Spleen (tissue), 3 donors: ENCODE measurements around the gene RIPK4.

Experiments
- POLR2A ChIP-seq, 3 donors: fragments of 450-650 bp; IDR thresholded peaks; one replicate each; pipeline ENCODE4 v1.5.1; 2017; ENCODE audit warnings: antibody characterized with exemption in 3 of 3, mild to moderate bottlenecking in 1 of 3
- POLR2AphosphoS5 ChIP-seq, 3 donors: sonication (generic); formaldehyde crosslinking; IDR thresholded peaks; one replicate each; pipeline ENCODE4 v1.5.1; 2017; ENCODE audit warnings: antibody characterized with exemption in 3 of 3

DNA sequence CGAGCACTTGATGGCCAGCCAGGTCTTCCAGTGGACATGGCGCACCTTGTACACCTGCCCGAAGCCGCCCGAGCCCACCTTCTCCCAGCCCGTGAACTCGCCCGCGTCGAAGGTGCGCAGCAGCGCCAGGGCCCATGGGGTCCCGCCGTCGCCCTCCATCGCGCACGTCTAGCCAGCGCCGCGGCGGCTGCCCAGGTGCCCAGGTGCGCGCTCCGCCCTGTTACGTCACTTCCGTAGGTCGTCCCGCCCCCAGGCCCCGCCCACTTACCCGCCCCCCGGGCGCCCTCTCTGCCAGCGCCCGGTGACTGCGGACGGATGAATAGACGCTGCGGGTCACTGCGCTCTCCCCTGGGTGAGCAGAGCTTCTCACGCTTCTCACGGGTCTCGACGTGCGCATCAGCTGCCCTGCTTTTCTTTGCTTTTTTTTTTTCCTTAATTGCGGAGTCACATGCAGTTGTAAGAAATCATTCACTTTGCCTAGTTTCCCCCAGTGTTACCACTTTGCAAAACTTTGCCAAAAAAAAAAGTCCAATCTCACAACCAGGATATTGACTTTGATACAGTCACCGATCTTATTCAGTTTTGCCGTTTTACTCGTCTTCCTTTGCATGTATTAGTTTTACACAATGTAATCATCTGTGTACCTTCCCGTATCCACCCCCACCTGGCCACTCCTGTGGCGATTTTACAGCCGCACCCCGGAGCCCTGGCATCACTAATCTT lies at the start of gene RIPK4:
- TF ChIP-seq POLR2A (IDR thresholded peaks at IDR 0.05) (no peak), POLR2AphosphoS5 (IDR thresholded peaks at IDR 0.05) (peak in 1 of 3 donors; percentile 33)
